OCI-LY3 (cell line): ENCODE measurements around the gene MAK.

Experiments
- H2AFZ ChIP-seq: fragments of 200-600, 300-600 bp; shearing (Covaris generic); 2 replicates; pipeline ENCODE4 v1.6.0; 2014; ENCODE audit warnings: antibody characterized with exemption, low read depth, low read length
- H3K27ac ChIP-seq: fragments of 200-600, 300-600 bp; sonication (generic); 2 replicates; pipeline ENCODE4 v1.5.1; 2014; ENCODE audit warnings: mild to moderate bottlenecking, low read length, moderate library complexity, mixed read lengths
- H3K27me3 ChIP-seq: fragments of 200-600, 300-600 bp; sonication (generic); 2 replicates; pipeline ENCODE4 v1.6.1; 2014; ENCODE audit warnings: low read depth, low read length, mixed read lengths
- H3K36me3 ChIP-seq: fragments of 200-600, 300-600 bp; sonication (generic); replicated peaks from 2 replicates; pipeline ENCODE3; 2014; ENCODE audit warnings: low read depth, low read length, mixed read lengths
- H3K4me1 ChIP-seq: fragments of 300-600, 200-600 bp; sonication (generic); 2 replicates; pipeline ENCODE4 v1.6.1; 2014; ENCODE audit warnings: low read length, mixed read lengths
- H3K4me2 ChIP-seq: fragments of 200-600, 300-600 bp; sonication (generic); 2 replicates; pipeline ENCODE4 v1.6.1; 2014; ENCODE audit warnings: low read length, mixed read lengths
- H3K4me3 ChIP-seq: fragments of 300-600, 200-600 bp; sonication (generic); 2 replicates; pipeline ENCODE4 v1.5.1; 2014; ENCODE audit warnings: antibody characterized with exemption, mild to moderate bottlenecking, low read length, moderate library complexity
- H3K79me2 ChIP-seq: fragments of 300-600, 200-600 bp; shearing (Covaris generic); 2 replicates; pipeline ENCODE4 v1.6.1; 2014; ENCODE audit warnings: mild to moderate bottlenecking, low read length, mixed read lengths
- H3K9ac ChIP-seq: fragments of 300-600, 200-600 bp; shearing (Covaris generic); 2 replicates; pipeline ENCODE4 v1.6.0; 2014; ENCODE audit warnings: mild to moderate bottlenecking, low read length, moderate library complexity
- H3K9me3 ChIP-seq: fragments of 200-600, 300-600 bp; shearing (Covaris generic); 2 replicates; pipeline ENCODE4 v1.6.1; 2014; ENCODE audit warnings: low read length, mixed read lengths; ENCODE audit not compliant: insufficient read depth
- H4K20me1 ChIP-seq: fragments of 200-600, 300-600 bp; sonication (generic); 2 replicates; pipeline ENCODE4 v1.6.1; 2016; ENCODE audit warnings: low read length, mixed read lengths; ENCODE audit not compliant: insufficient read depth
- EZH2phosphoT487 ChIP-seq: fragments of 200-600 bp; shearing (Covaris generic); IDR thresholded peaks from 2 replicates; pipeline ENCODE4 v1.6.1; 2018; ENCODE audit warnings: antibody characterized with exemption, mixed run types, low read depth
- TF ChIP-seq, protein P1 (sequence below): fragments of 200-600, 300-600 bp; sonication (generic); IDR thresholded peaks from 2 replicates; pipeline ENCODE4 v1.5.1; 2014; ENCODE audit warnings: antibody characterized with exemption, low read length, low read depth

Gene MAK

DNA sequence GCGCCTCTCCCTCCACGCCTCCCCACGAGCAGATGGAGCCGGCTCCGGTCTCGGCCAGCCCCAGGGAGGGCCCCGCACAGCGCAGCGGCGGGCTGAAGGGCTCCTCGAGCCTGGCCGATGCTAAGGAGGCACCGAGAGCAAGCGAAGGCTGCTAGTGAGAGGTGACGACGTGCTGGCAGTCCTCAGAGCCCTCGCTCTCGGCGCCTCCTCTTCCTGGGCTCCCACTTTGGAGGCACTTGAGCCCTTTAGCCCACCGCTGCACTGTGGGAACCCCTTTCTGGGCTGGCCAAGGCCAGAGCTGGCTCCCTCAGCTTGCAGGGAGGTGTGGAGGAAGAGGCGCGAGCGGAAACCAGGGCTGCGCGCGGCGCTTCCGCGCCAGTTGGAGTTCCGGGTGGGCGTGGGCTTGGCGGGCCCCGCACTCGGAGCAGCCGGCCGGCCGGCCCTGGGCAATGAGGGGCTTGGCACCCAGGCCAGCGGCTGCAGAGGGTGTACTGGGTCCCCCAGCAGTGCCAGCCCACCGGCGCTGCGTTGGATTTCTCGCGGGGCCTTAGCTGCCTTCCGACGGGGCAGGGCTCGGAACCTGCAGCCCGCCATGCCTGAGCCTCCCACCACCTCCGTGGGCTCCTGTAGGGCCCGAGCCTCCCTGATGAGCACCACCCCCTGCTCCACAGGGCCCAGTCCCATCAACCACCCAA, 117.9 kb downstream of the MAK start:
- Histone ChIP-seq H3K27ac (no peak overlapping the region), H3K27me3 (no peaks in the 10 kb centered on the region), H3K4me3 (no peak overlapping the region), H3K9me3 (no peaks in the 10 kb centered on the region), H3K4me1 (0 out of 2 replicates have a peak, but pooled peaks cover 4% of the 10 kb centered on the region), H3K36me3 (no peaks in the 10 kb centered on the region), H3K4me2 (no peak overlapping the region), H4K20me1 (no peaks in the 10 kb centered on the region), H3K9ac (no peak overlapping the region), H2AFZ (no peak overlapping the region), H3K79me2 (0 out of 2 replicates have a peak, but pooled peaks cover 3% of the 10 kb centered on the region)
- no peak for TF ChIP-seq EZH2phosphoT487
- TF ChIP-seq, protein P1, sequence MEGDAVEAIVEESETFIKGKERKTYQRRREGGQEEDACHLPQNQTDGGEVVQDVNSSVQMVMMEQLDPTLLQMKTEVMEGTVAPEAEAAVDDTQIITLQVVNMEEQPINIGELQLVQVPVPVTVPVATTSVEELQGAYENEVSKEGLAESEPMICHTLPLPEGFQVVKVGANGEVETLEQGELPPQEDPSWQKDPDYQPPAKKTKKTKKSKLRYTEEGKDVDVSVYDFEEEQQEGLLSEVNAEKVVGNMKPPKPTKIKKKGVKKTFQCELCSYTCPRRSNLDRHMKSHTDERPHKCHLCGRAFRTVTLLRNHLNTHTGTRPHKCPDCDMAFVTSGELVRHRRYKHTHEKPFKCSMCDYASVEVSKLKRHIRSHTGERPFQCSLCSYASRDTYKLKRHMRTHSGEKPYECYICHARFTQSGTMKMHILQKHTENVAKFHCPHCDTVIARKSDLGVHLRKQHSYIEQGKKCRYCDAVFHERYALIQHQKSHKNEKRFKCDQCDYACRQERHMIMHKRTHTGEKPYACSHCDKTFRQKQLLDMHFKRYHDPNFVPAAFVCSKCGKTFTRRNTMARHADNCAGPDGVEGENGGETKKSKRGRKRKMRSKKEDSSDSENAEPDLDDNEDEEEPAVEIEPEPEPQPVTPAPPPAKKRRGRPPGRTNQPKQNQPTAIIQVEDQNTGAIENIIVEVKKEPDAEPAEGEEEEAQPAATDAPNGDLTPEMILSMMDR: no peak

DNA sequence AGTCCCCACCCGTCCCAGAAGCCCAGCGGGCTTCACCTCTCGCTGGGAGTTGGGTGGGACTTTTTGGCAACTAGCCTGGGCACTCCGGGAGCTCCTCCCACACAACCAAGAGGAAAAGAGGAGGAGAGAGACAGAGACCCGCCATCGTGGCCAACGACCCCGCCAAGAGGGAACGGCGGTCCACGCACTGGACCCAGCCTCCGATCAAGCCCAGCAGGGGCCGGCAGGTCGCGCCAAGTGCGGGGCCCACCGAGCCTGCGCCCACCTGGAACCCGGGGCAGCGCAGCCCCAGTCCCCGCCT, 118.4 kb downstream of the MAK start:
- TF ChIP-seq, protein P1: no peak
- Histone ChIP-seq H3K36me3 (no peaks in the 10 kb centered on the region), H3K9me3 (no peaks in the 10 kb centered on the region), H3K4me2 (no peak overlapping the region), H3K4me1 (0 out of 2 replicates have a peak, but pooled peaks cover 4% of the 10 kb centered on the region), H4K20me1 (no peaks in the 10 kb centered on the region), H3K9ac (no peak overlapping the region), H3K4me3 (no peak overlapping the region), H2AFZ (no peak overlapping the region), H3K27me3 (no peaks in the 10 kb centered on the region), H3K27ac (no peak overlapping the region), H3K79me2 (0 out of 2 replicates have a peak, but pooled peaks cover 3% of the 10 kb centered on the region)

DNA sequence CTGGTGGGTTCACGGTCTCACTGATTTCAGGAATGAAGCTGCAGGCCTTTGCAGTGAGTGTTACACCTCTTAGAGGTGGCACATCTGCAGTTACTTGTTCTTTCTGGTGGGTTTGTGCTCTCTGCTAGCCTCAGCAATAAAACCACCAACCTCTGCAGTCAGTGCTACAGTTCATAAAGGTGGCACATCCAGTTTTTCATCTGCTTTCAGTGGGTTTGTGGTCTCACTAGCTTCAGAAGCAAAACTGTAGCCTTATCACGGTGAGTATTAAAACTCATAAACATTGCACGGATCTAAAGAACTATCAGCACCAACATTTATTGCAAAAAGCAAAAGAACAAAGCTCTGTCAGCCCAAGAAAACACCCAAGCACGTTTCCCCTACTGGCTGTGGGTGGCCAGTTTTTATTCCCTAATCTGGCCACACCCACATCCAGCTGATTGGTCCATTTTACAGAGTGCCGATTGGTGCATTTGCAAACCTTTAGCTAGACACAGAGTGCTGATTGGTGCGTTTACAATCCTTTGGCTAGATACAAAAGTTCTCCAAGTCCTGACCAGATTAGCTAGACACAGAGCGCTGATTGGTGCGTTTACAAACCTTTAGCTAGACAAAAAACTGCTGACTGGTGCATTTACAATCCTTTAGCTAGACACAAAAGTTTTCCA, 118.9 kb downstream of the MAK start:
- Histone ChIP-seq H3K4me3 (no peak overlapping the region), H4K20me1 (no peaks in the 10 kb centered on the region), H3K9ac (no peak overlapping the region), H3K27ac (no peak overlapping the region), H3K27me3 (no peaks in the 10 kb centered on the region), H2AFZ (no peak overlapping the region), H3K36me3 (no peaks in the 10 kb centered on the region), H3K4me1 (0 out of 2 replicates have a peak, but pooled peaks cover 4% of the 10 kb centered on the region), H3K9me3 (no peaks in the 10 kb centered on the region), H3K4me2 (no peak overlapping the region), H3K79me2 (0 out of 2 replicates have a peak, but pooled peaks cover 3% of the 10 kb centered on the region)
- TF ChIP-seq EZH2phosphoT487: no peak
- TF ChIP-seq, protein P1: no peak

DNA sequence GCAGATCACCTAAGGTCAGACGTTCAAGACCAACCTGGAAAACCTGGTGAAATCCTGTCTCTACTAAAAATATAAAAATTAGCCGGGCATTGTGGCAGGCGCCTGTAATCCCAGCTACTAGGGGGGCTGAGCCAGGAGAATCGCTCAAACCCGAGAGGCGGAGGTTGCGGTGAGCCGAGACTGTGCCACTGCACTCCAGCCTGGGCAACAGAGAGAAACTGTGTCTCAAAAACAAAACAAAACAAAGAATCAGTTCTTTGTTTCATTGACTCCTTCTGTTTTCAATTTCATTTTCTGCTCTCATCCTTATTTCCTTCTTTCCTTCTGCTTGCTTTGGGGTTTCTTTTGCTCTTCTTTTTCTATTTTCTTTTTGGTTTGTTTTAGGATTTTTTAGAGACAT, 124.4 kb downstream of the MAK start:
- Histone ChIP-seq H2AFZ (no peak overlapping the region), H3K36me3 (peaks cover 3% of the 10 kb centered on the region), H3K9me3 (no peaks in the 10 kb centered on the region), H3K27me3 (no peaks in the 10 kb centered on the region), H3K79me2 (no peaks in the 10 kb centered on the region), H3K4me2 (no peak overlapping the region), H3K9ac (no peak overlapping the region), H4K20me1 (no peaks in the 10 kb centered on the region), H3K4me3 (no peak overlapping the region), H3K27ac (no peak overlapping the region), H3K4me1 (no peaks in the 10 kb centered on the region)
- TF ChIP-seq EZH2phosphoT487: no peak
- TF ChIP-seq, protein P1: no peak
